Measurements from ENCODE around the gene TMEM169.
A peak's percentile ranks its signal among the peaks of the same experiment; 100 is the strongest.

The TMEM169 gene

GRCh38 chr2:216081487-216082116, at the start of gene TMEM169, which contains the start of gene PECR:
Gene TMEM169, plus strand, starts transcription at chr2:216081919. Its CDS starts 14,045 bp downstream, at chr2:216095964.
Gene PECR, minus strand, starts transcription at chr2:216081809. Its CDS starts 68 bp downstream, at chr2:216081741.
- FAIRE-seq, result peak; percentile 77
- peak; percentile 92 for DNase-seq (ENCODE audit: low spot score)

- FAIRE-seq (no peak), DNase-seq (ENCODE audit: low spot score) (no peak)
Observed at GRCh38 chr2:216031960-216032689, 49.6 kb upstream of the TMEM169 start.

- FAIRE-seq, result no peak
- no peak for DNase-seq (ENCODE audit: low spot score)
Observed at GRCh38 chr2:216033403-216033802, 48.3 kb upstream of the TMEM169 start.

GRCh38 chr2:216034065-216034464, 47.7 kb upstream of the TMEM169 start:
- no peak for FAIRE-seq

GRCh38 chr2:216039918-216040317, 41.8 kb upstream of the TMEM169 start:
- no peak for DNase-seq (ENCODE audit: low spot score)
- FAIRE-seq, result no peak

More at GRCh38 chr2:216034065-216034464, 47.7 kb upstream of the TMEM169 start:
- peak; percentile 66 for DNase-seq (ENCODE audit: low spot score)

- no peak for DNase-seq (ENCODE audit: low spot score)
- FAIRE-seq, result no peak
Observed at GRCh38 chr2:216041438-216041837, 40.3 kb upstream of the TMEM169 start.

- no peak for FAIRE-seq
- no peak for DNase-seq (ENCODE audit: low spot score)
Observed at GRCh38 chr2:216043949-216044348, 37.8 kb upstream of the TMEM169 start.

GRCh38 chr2:216044883-216045486, 36.7 kb upstream of the TMEM169 start:
- DNase-seq (ENCODE audit: low spot score) (no peak), FAIRE-seq (no peak)

- DNase-seq (ENCODE audit: low spot score) (no peak), FAIRE-seq (no peak)
Observed at GRCh38 chr2:216047397-216047796, 34.3 kb upstream of the TMEM169 start.

- FAIRE-seq (no peak), DNase-seq (ENCODE audit: low spot score) (no peak)
Observed at GRCh38 chr2:216049452-216049851, 32.3 kb upstream of the TMEM169 start.

- DNase-seq (ENCODE audit: low spot score) (no peak), FAIRE-seq (no peak)
Observed at GRCh38 chr2:216051350-216051749, 30.4 kb upstream of the TMEM169 start.

GRCh38 chr2:216052420-216052819, 29.3 kb upstream of the TMEM169 start:
- no peak for FAIRE-seq
- no peak for DNase-seq (ENCODE audit: low spot score)

GRCh38 chr2:216055680-216056079, 26.0 kb upstream of the TMEM169 start:
- DNase-seq (ENCODE audit: low spot score), result no peak
- no peak for FAIRE-seq

GRCh38 chr2:216056739-216057138, 25.0 kb upstream of the TMEM169 start:
- DNase-seq (ENCODE audit: low spot score) (no peak), FAIRE-seq (no peak)

- no peak for DNase-seq (ENCODE audit: low spot score)
- no peak for FAIRE-seq
Observed at GRCh38 chr2:216057688-216058193, 24.0 kb upstream of the TMEM169 start.

- no peak for DNase-seq (ENCODE audit: low spot score)
- no peak for FAIRE-seq
Observed at GRCh38 chr2:216059233-216059834, 22.4 kb upstream of the TMEM169 start.

- FAIRE-seq, result no peak
- no peak for DNase-seq (ENCODE audit: low spot score)
Observed at GRCh38 chr2:216064014-216064630, 17.6 kb upstream of the TMEM169 start.

- FAIRE-seq, result no peak
- DNase-seq (ENCODE audit: low spot score), result no peak
Observed at GRCh38 chr2:216064665-216065064, 17.1 kb upstream of the TMEM169 start.

- DNase-seq (ENCODE audit: low spot score) (no peak), FAIRE-seq (no peak)
Observed at GRCh38 chr2:216066230-216066629, 15.5 kb upstream of the TMEM169 start.

GRCh38 chr2:216069028-216069427, 12.7 kb upstream of the TMEM169 start:
- FAIRE-seq (no peak), DNase-seq (ENCODE audit: low spot score) (no peak)

- FAIRE-seq (no peak), DNase-seq (ENCODE audit: low spot score) (no peak)
Observed at GRCh38 chr2:216070195-216070594, 11.5 kb upstream of the TMEM169 start.

Data from urothelium cell line (cell line).